HPDE6-E6E7 (cell line): ENCODE results near the gene PSMB2.
A peak's percentile ranks its signal among the peaks of the same experiment; 100 is the strongest.

ENCODE experiments used
- DNase-seq: peaks from one replicate; pipeline ENCODE4 v3.0.0; 2011; ENCODE audit warnings: missing footprints; ENCODE audit errors: extremely low spot score

The PSMB2 gene

GRCh38 chr1:35556484-35557117 is 84.7 kb downstream of the PSMB2 start:
- DNase-seq, result no peak

- DNase-seq, result peak; percentile 80
These were observed 85.5 kb downstream of the PSMB2 start for GRCh38 chr1:35555601-35556477.

GRCh38 chr1:35555212-35555584 is 86.1 kb downstream of the PSMB2 start:
- DNase-seq, result no peak

GRCh38 chr1:35554266-35555211 is 86.8 kb downstream of the PSMB2 start:
- no peak for DNase-seq

- DNase-seq, result no peak
These were observed 87.5 kb downstream of the PSMB2 start for GRCh38 chr1:35553851-35554250.
